ENCODE measurements around the gene MAP6. TPM values are rescaled to one million over a fixed set of nuclear protein-coding genes. Genes with fewer than 3 reads are reported as not detected.

MAP6 gene
- total RNA-seq, 1 donor from 2014 or later: 6.9 TPM

GRCh38 chr11:75652936-75653335, 15.9 kb downstream of the MAP6 start:
- no peak for DNase-seq (ENCODE audit: extremely low spot score in 2 of 2)
- Histone ChIP-seq H3K27ac (no peak overlapping the region), H3K36me3 (no peaks in the 10 kb centered on the region), H3K4me1 (no peaks in the 10 kb centered on the region), H3K4me3 (no peak overlapping the region), H3K9me3 (no peaks in the 10 kb centered on the region), H3K27me3 (no peaks in the 10 kb centered on the region)
- TF ChIP-seq POLR2A (IDR thresholded peaks at IDR 0.05) (no peak), POLR2AphosphoS5 (IDR thresholded peaks at IDR 0.05; ENCODE audit: insufficient read depth in 1 of 2, low read depth in 1 of 2) (no peak)
- TF ChIP-seq, protein P1, sequence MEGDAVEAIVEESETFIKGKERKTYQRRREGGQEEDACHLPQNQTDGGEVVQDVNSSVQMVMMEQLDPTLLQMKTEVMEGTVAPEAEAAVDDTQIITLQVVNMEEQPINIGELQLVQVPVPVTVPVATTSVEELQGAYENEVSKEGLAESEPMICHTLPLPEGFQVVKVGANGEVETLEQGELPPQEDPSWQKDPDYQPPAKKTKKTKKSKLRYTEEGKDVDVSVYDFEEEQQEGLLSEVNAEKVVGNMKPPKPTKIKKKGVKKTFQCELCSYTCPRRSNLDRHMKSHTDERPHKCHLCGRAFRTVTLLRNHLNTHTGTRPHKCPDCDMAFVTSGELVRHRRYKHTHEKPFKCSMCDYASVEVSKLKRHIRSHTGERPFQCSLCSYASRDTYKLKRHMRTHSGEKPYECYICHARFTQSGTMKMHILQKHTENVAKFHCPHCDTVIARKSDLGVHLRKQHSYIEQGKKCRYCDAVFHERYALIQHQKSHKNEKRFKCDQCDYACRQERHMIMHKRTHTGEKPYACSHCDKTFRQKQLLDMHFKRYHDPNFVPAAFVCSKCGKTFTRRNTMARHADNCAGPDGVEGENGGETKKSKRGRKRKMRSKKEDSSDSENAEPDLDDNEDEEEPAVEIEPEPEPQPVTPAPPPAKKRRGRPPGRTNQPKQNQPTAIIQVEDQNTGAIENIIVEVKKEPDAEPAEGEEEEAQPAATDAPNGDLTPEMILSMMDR (IDR thresholded peaks at IDR 0.05): no peak
- intact Hi-C loops (cut with DNase I): no loop called here

- Histone ChIP-seq H3K9me3 (no peaks in the 10 kb centered on the region), H3K36me3 (no peaks in the 10 kb centered on the region), H3K27ac (no peak overlapping the region), H3K27me3 (no peaks in the 10 kb centered on the region), H3K4me3 (no peak overlapping the region), H3K4me1 (no peaks in the 10 kb centered on the region)
- no peak for DNase-seq (ENCODE audit: extremely low spot score in 2 of 2)
- intact Hi-C loops (cut with DNase I): no loop called here
- no peak for TF ChIP-seq POLR2A (IDR thresholded peaks at IDR 0.05)
- no peak for TF ChIP-seq POLR2AphosphoS5 (IDR thresholded peaks at IDR 0.05; ENCODE audit: insufficient read depth in 1 of 2, low read depth in 1 of 2)
- TF ChIP-seq, protein P1 (IDR thresholded peaks at IDR 0.05): no peak
Measured at GRCh38 chr11:75651218-75651617, 17.6 kb downstream of the MAP6 start.

DNA sequence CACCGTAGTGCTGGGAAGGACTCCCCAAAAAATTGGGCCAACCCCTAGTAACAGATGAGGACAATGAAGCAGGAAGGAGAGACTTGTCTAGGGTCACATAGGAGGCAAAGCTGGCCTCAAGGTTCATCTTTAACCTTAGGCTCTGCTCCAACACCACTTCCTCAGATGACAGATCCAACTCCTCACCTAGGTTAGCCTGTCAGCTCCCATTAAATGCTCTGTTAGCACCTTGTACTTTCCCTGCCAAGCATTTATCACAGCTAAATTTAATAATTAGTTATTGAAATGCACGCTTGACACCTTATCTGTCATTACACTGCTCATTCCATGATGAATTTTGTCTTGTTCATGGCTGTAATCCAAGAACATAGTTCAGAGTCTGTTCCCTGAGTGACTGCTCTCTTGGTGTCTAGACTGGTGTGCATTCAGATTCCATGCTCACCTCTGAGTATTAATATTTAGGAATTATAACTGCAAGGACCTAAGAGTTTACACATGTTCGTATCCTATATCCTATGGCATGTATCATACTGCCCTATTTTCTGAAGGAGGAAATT, 18.6 kb downstream of the MAP6 start:
- Histone ChIP-seq H3K4me1 (no peaks in the 10 kb centered on the region), H3K9me3 (no peaks in the 10 kb centered on the region), H3K27me3 (no peaks in the 10 kb centered on the region), H3K4me3 (no peak overlapping the region), H3K27ac (no peak overlapping the region), H3K36me3 (no peaks in the 10 kb centered on the region)
- DNase-seq (ENCODE audit: extremely low spot score in 2 of 2): no peak
- intact Hi-C loops (cut with DNase I): no loop called here
- TF ChIP-seq POLR2A (IDR thresholded peaks at IDR 0.05): no peak
- TF ChIP-seq, protein P1 (IDR thresholded peaks at IDR 0.05): no peak
- TF ChIP-seq POLR2AphosphoS5 (IDR thresholded peaks at IDR 0.05; ENCODE audit: insufficient read depth in 1 of 2, low read depth in 1 of 2): no peak

GRCh38 chr11:75644946-75645345, 23.9 kb downstream of the MAP6 start:
- Histone ChIP-seq H3K36me3 (no peaks in the 10 kb centered on the region), H3K4me1 (peaks cover 4% of the 10 kb centered on the region), H3K4me3 (no peak overlapping the region), H3K27me3 (no peaks in the 10 kb centered on the region), H3K9me3 (no peaks in the 10 kb centered on the region), H3K27ac (no peak overlapping the region)
- TF ChIP-seq POLR2AphosphoS5 (IDR thresholded peaks at IDR 0.05; ENCODE audit: insufficient read depth in 1 of 2, low read depth in 1 of 2): no peak
- TF ChIP-seq, protein P1 (IDR thresholded peaks at IDR 0.05): no peak
- DNase-seq (ENCODE audit: extremely low spot score in 2 of 2): no peak
- intact Hi-C loops (cut with DNase I): no loop called here

DNA sequence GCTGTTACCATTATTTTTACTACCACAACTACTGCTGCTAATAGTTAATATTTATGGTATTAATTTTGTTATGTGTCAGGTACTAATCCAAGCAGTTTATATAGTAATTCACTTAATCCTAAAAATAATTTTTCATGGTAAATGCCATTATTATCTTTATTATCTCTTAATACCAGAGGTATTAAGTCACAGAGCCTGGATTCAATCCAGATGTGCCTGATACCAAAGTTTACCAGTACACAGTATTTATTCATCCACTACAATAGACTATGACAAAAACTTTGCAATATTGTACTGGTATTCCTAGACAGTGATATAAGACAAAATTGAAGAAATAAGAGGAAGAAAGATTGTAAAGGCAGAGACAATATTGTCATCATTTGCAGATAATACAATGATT, 24.5 kb downstream of the MAP6 start:
- Histone ChIP-seq H3K9me3 (no peaks in the 10 kb centered on the region), H3K27ac (no peak overlapping the region), H3K4me1 (peaks cover 10% of the 10 kb centered on the region), H3K36me3 (no peaks in the 10 kb centered on the region), H3K27me3 (no peaks in the 10 kb centered on the region), H3K4me3 (no peak overlapping the region)
- intact Hi-C loops (cut with DNase I): no loop called here
- DNase-seq (ENCODE audit: extremely low spot score in 2 of 2): no peak
- no peak for TF ChIP-seq POLR2A (IDR thresholded peaks at IDR 0.05)
- TF ChIP-seq, protein P1 (IDR thresholded peaks at IDR 0.05): no peak
